HEK293T (cell line): ENCODE data around the gene SERPINF2.

Experiments used
- CTCF ChIA-PET: fragments of 350-600 bp; formaldehyde crosslinking; extraction: SDS; loops from one replicate; lab custom pipeline; 2021; ENCODE audit warnings: antibody characterized with exemption, inconsistent platforms; lab: Yijun Ruan, JAX
- POLR2A ChIA-PET: fragments of 350-600 bp; formaldehyde crosslinking; extraction: SDS; loops from one replicate; lab custom pipeline; 2020; ENCODE audit warnings: antibody characterized with exemption, inconsistent platforms; lab: Yijun Ruan, JAX
- DNase-seq: peaks from one replicate; pipeline ENCODE4 v3.0.0; 2012; ENCODE audit warnings: mixed read lengths; ENCODE audit errors: extremely low spot score
- ARNT ChIP-seq: fragments of 450-650 bp; IDR thresholded peaks from 2 replicates; pipeline ENCODE4 v1.6.1; 2017; ENCODE audit warnings: mild to moderate bottlenecking
- BHLHE40 ChIP-seq: fragments of 450-650 bp; IDR thresholded peaks from 2 replicates; pipeline ENCODE4 v1.6.1; 2016; ENCODE audit warnings: mild to moderate bottlenecking, moderate library complexity, borderline replicate concordance
- CTBP1 ChIP-seq: fragments of 450-650 bp; IDR thresholded peaks from 2 replicates; pipeline ENCODE4 v1.6.1; 2016; ENCODE audit warnings: borderline replicate concordance
- ELF4 ChIP-seq: fragments of 450-650 bp; IDR thresholded peaks from 2 replicates; pipeline ENCODE4 v1.6.1; 2017; ENCODE audit warnings: antibody characterized with exemption
- FOXA1 ChIP-seq: fragments of 450-650 bp; IDR thresholded peaks from 2 replicates; pipeline ENCODE4 v1.6.1; 2016; ENCODE audit warnings: mild to moderate bottlenecking
- FOXK2 ChIP-seq: fragments of 450-650 bp; IDR thresholded peaks from 2 replicates; pipeline ENCODE4 v1.6.1; 2016; ENCODE audit warnings: mild to moderate bottlenecking
- FOXM1 ChIP-seq: fragments of 450-650 bp; IDR thresholded peaks from 2 replicates; pipeline ENCODE4 v1.6.1; 2017; ENCODE audit warnings: mild to moderate bottlenecking, borderline replicate concordance
- HDGF ChIP-seq: fragments of 450-650 bp; IDR thresholded peaks from 2 replicates; pipeline ENCODE4 v1.6.1; 2017; ENCODE audit warnings: antibody characterized with exemption, borderline replicate concordance
- L3MBTL2 ChIP-seq: fragments of 450-650 bp; conservative IDR thresholded peaks from 2 replicates; pipeline ENCODE4 v1.6.1; 2016; ENCODE audit warnings: mild to moderate bottlenecking
- LEF1 ChIP-seq: fragments of 450-650 bp; IDR thresholded peaks from 2 replicates; pipeline ENCODE4 v1.6.1; 2017; ENCODE audit warnings: mild to moderate bottlenecking, borderline replicate concordance
- NFRKB ChIP-seq: fragments of 450-650 bp; IDR thresholded peaks from 2 replicates; pipeline ENCODE4 v1.6.1; 2016; ENCODE audit warnings: mild to moderate bottlenecking, moderate library complexity
- SP1 ChIP-seq: fragments of 450-650 bp; IDR thresholded peaks from 2 replicates; pipeline ENCODE4 v1.6.1; 2017
- SUZ12 ChIP-seq: fragments of 450-650 bp; IDR thresholded peaks from 2 replicates; pipeline ENCODE4 v1.6.1; 2016; ENCODE audit warnings: mild to moderate bottlenecking
- TARDBP ChIP-seq: fragments of 450-650 bp; IDR thresholded peaks from 2 replicates; pipeline ENCODE4 v1.6.1; 2016
- ZNF384 ChIP-seq: fragments of 450-650 bp; IDR thresholded peaks from 2 replicates; pipeline ENCODE4 v1.6.1; 2016
- TF ChIP-seq, protein P1 (sequence below): fragments of 450-650 bp; IDR thresholded peaks from 2 replicates; pipeline ENCODE4 v1.6.1; 2016

Gene SERPINF2

DNA sequence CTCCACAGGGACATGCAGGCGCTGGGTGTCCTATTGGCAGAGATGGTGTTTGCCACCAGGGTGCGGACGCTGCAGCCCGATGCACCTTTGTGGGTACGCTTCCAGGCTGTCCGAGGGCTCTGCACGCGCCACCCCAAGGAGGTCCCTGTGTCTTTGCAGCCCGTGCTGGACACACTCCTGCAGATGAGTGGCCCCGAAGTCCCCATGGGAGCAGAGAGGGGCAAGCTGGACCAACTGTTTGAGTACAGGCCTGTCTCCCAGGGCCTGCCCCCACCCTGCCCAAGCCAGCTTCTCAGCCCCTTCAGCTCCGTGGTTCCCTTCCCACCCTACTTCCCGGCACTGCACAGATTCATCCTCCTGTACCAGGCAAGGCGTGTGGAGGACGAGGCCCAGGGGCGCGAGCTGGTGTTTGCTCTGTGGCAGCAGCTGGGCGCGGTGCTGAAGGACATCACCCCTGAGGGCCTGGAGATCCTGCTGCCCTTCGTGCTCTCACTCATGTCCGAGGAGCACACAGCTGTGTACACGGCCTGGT lies 15.3 kb upstream of the SERPINF2 start:
- no peak for DNase-seq
- ChIA-PET POLR2A (interaction anchor here (2.2 kb wide), 1 partner anchor 11 kb away, joined by 10 read pairs; no protein-coding TSS in a partner anchor), CTCF (no interaction called here)
- TF ChIP-seq L3MBTL2 (no peak), ZNF384 (no peak), ARNT (no peak), SUZ12 (no peak), LEF1 (no peak), CTBP1 (no peak)

DNA sequence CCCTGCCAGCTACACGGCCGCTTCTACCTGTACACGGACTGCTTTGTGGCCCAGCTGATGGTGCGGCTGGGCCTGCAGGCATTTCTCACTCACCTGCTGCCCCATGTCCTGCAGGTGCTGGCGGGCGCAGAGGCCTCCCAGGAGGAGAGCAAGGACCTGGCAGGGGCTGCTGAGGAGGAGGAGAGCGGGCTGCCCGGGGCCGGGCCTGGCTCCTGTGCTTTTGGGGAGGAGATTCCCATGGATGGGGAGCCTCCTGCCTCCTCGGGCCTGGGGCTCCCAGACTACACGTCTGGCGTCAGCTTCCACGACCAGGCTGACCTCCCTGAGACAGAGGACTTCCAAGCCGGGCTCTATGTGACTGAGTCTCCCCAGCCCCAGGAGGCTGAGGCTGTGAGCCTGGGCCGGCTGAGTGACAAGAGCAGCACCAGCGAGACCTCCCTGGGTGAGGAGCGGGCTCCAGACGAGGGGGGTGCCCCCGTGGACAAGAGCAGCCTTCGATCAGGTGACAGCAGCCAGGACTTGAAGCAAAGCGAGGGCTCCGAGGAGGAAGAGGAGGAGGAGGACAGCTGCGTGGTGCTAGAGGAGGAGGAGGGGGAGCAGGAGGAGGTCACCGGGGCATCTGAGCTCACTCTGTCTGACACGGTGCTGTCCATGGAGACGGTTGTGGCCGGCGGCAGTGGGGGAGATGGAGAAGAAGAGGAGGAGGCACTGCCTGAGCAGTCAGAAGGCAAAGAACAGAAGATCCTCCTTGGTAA lies 14.6 kb upstream of the SERPINF2 start:
- CTCF ChIA-PET = no interaction called here
- TF ChIP-seq ARNT (no peak), BHLHE40 (no peak), TARDBP (no peak), NFRKB (no peak), ELF4 (no peak), CTBP1 (no peak), L3MBTL2 (no peak), LEF1 (no peak), FOXA1 (no peak), HDGF (no peak), SP1 (no peak), SUZ12 (no peak), FOXM1 (no peak), ZNF384 (no peak), FOXK2 (no peak)
- TF ChIP-seq, protein P1, sequence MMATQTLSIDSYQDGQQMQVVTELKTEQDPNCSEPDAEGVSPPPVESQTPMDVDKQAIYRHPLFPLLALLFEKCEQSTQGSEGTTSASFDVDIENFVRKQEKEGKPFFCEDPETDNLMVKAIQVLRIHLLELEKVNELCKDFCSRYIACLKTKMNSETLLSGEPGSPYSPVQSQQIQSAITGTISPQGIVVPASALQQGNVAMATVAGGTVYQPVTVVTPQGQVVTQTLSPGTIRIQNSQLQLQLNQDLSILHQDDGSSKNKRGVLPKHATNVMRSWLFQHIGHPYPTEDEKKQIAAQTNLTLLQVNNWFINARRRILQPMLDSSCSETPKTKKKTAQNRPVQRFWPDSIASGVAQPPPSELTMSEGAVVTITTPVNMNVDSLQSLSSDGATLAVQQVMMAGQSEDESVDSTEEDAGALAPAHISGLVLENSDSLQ = no peak
- no peak for DNase-seq
- POLR2A ChIA-PET = no interaction called here

DNA sequence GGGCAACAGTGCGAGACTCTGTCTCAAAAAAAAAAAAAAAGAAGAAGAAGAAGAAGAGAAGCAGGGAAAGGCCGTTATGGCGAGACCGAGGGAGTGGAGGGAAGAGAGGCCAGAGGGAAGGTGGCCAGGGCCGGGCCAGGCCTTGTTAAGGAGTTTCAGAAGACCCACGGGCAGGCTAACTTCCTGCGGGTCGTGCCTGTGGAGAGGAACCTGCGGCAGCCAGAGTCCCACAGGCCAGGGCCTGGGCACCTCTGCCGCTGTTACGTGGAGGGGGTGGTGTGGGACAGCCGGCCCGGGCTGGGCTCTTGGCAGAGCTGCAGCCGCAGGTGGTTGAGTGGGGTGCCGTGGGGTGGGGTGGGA lies 12.7 kb upstream of the SERPINF2 start:
- POLR2A ChIA-PET = interaction anchor here (1.3 kb wide), 1 partner anchor 13 kb away, joined by 3 read pairs; no protein-coding TSS in a partner anchor
- CTCF ChIA-PET = no interaction called here
- DNase-seq = no peak
- no peak for TF ChIP-seq SUZ12

DNA sequence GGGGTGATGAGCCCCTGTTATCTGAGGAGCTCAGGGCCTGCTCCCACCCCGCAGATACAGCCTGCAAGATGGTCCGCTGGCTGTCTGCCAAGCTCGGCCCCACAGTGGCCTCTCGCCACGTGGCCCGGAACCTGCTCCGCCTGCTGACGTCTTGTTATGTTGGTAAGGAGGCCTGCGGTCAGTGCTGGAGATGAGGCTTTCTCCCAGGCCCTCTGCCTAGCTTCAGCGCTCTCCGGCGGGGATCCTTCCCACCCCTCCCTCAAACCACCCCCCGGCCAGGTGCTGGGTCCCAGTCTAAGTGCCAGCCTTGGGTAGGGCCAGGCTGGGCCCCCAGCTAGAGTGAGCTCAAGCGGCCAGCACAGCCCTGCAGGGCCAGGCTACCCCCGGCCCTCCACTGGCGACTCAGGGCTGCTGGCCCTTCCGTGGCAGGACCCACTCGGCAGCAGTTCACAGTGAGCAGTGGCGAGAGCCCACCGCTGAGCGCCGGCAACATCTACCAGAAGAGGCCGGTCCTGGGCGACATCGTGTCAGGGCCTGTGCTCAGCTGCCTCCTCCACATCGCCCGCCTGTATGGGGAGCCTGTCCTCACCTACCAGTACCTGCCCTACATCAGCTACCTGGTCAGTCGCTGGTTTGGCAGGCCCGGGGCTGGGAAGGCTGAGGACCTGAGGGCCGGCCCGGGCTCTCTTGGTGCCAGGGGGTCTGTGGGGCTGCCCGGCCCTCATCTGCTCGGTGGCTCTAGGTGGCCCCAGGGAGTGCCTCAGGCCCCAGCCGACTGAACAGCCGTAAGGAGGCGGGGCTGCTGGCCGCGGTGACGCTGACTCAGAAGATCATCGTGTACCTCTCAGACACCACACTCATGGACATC lies 12.1 kb upstream of the SERPINF2 start:
- TF ChIP-seq BHLHE40 (no peak), ARNT (no peak), ZNF384 (no peak), ELF4 (no peak), HDGF (no peak), L3MBTL2 (no peak), SP1 (no peak), CTBP1 (no peak), FOXM1 (no peak), SUZ12 (no peak), TARDBP (no peak)
- TF ChIP-seq, protein P1 = no peak
- CTCF ChIA-PET = no interaction called here
- POLR2A ChIA-PET = interaction anchor here (1.3 kb wide), 1 partner anchor 14 kb away, joined by 3 read pairs; no protein-coding TSS in a partner anchor
- DNase-seq = no peak

DNA sequence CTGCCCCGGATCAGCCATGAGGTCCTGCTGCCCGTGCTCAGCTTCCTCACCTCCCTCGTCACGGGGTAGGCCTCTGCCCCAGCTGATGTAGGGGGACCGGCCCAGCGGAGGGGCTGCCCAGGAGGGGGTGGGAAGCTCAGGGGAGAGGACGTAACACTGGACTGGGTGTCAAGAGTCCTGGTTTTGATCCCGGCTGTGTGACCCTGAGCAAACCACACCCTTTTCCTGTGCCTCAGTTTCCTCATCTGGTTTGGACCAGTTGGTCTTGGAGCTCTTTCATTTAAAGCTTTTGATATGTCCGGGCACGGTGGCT lies 11.5 kb upstream of the SERPINF2 start:
- TF ChIP-seq CTBP1 (no peak), SP1 (no peak), BHLHE40 (no peak)
- POLR2A ChIA-PET = interaction anchor here (1.3 kb wide), 1 partner anchor 15 kb away, joined by 3 read pairs; no protein-coding TSS in a partner anchor

DNA sequence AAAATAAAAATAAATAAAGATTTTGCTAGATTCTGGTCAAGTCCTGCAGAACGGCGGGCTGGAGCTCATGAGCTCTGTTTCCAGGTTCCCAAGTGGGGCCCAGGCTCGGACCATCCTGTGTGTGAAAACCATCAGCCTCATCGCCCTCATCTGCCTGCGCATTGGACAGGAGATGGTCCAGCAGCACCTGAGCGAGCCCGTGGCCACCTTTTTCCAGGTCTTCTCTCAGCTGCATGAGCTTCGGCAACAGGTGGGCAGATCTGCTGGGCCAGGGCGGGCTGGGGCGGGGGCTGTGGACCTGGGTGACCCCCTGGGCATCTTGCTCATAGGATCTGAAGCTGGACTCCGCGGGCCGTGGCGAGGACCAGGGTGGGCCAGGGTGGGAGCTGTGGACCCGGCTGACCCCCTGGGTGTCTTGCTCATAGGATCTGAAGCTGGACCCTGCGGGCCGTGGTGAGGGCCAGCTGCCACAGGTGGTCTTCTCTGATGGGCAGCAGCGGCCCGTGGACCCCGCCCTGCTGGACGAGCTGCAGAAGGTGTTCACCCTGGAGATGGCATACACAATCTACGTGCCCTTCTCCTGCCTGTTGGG lies 10.3 kb upstream of the SERPINF2 start:
- CTCF ChIA-PET = interaction anchor here (1.1 kb wide), 1 partner anchor 18 kb away, joined by 5 read pairs; no protein-coding TSS in a partner anchor
- POLR2A ChIA-PET = no interaction called here
- TF ChIP-seq FOXK2 (no peak), ZNF384 (no peak), BHLHE40 (no peak), SP1 (no peak), ELF4 (no peak), NFRKB (no peak), TARDBP (no peak), CTBP1 (no peak), L3MBTL2 (no peak), LEF1 (no peak), SUZ12 (no peak), FOXM1 (no peak), HDGF (no peak), ARNT (no peak), FOXA1 (no peak)
- TF ChIP-seq, protein P1 = no peak
- DNase-seq = no peak

More for the DNA sequence above, 11.5 kb upstream of the SERPINF2 start:
- DNase-seq = no peak
- CTCF ChIA-PET = no interaction called here
